ENCODE measurements around the gene TNS3.
A peak's percentile ranks its signal among the peaks of the same experiment; 100 is the strongest.

TNS3 gene

DNA sequence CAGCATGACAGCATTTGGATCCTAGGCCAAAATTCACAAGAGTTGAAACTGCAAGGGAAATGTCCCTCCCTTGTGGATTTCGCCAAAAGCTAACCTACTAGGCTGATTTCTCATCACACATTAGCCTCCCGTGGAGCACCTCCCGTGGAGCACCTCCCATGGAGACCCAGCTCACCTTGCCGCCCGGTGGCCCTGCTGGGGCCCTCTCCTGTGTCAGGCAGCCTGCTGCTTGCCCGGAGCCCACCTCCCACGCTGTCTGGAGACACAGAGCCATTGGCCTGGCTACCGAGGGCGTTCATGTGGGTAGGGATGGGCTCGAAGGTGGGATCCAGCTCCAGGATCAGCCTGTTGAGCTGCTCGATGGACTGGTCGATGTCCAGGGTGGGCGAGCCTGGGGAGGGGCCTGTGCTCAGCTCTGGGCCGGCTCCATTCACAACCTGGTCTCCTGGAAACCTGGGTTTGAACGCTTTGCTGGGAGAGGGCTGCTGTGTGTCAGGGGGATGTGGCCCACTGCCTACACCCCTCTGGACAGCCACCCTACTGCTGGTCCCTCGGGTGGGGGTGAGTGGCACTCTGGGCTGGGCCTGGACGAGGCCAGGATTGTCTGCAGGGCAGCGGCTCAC lies 213.6 kb downstream of the TNS3 start:
- DNase-seq (ENCODE audit: low spot score) = no peak

DNA sequence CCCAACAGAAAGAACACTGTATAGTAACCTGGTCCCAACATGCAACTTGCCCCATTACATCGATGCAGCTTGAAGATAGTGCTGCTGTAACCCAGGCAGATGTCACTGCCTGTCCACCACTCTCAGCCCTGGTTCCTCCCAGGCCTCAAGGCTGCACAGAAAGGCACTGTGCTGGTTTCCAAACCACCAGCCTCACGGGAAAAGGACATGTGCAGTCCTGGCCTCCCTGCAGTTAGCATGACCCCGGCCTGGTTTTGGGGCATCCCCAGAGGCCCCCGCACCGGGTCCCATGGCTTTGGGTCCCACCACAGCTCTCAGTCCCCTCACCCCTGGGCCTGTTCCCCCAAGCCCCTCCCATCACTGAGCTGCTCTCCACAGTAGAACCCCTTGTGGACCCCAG lies 214.5 kb downstream of the TNS3 start:
- DNase-seq (ENCODE audit: low spot score) = no peak

DNA sequence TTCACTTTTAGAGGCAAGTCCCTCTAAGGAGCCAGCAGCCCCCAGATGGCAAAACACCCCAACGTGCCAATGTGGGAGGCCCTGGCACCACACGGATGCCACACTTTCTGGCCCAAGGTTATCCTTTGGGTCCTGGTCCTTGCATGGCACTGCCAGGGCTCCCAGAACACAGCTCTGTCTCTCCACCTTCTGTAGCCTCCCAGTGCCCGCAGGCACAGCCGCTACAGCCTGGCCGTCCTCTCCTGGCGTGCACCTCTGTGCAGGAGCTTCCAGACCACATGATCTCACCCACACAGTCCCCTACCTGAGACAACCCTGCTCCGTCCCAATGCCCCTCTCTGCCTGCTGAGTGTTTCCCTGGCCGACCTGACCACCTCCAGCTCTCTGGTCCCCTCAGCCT lies 215.0 kb downstream of the TNS3 start:
- no peak for DNase-seq (ENCODE audit: low spot score)

GRCh38 chr7:47366211-47366610 lies 215.7 kb downstream of the TNS3 start:
- no peak for DNase-seq (ENCODE audit: low spot score)

DNA sequence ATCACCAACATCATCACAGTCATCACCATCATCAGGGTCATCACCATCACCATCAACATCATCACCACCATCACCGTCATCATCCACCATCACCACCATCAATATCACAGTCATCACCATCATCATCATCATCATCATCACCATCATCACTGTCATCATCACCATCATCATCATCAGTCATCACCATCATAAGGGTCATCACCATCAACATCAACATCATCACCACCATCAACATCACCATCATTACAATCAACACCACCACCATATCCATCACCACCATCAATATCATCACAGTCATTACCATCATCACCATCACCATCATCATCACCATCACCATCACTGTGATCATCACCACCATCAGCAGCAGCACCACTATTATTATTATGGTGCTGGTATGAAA lies 218.9 kb downstream of the TNS3 start:
- DNase-seq (ENCODE audit: low spot score) = no peak

DNA sequence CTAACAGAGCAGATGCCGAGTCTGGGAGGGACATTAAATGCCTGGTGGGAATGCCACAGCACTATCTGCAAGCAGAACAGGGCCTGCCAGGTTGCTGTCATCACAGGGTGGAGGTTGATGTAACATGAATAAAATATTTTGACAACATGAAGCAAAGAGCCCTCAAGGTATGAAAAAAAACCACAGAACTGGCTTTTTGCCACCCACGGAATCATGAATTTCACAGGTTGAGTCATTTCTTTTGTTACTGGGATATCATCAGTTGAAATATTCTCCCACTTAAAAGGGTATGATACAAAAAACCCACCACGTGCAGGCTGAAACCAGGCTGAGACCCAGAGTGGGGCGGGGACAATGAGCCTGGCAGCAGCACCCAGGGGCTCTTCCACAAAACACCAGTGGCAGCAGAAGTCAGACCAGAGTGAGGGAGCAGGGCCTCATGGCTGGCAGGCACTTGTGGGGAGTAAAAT lies 220.1 kb downstream of the TNS3 start:
- peak; percentile 76 for DNase-seq (ENCODE audit: low spot score)

DNA sequence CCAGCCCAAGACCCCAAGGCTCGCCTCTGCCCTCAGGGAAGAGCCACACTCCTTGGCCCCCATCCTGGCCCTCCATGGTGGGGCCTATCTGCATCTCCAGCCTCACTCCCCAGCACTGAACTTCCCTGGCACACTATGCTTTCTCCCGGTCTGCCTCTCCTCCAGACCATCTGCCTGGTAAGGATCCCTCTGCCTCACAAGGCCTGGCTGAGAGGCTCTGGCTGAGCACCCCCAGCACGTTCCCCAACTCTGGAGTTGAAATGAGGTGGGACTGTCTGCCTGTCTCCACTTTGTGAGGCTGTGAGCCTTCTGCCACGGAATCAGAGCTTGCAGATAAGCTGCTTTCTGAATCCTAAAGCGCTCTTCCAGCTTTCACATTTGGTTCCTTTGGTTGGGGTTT lies 220.7 kb downstream of the TNS3 start:
- DNase-seq (ENCODE audit: low spot score) = peak; percentile 22

DNA sequence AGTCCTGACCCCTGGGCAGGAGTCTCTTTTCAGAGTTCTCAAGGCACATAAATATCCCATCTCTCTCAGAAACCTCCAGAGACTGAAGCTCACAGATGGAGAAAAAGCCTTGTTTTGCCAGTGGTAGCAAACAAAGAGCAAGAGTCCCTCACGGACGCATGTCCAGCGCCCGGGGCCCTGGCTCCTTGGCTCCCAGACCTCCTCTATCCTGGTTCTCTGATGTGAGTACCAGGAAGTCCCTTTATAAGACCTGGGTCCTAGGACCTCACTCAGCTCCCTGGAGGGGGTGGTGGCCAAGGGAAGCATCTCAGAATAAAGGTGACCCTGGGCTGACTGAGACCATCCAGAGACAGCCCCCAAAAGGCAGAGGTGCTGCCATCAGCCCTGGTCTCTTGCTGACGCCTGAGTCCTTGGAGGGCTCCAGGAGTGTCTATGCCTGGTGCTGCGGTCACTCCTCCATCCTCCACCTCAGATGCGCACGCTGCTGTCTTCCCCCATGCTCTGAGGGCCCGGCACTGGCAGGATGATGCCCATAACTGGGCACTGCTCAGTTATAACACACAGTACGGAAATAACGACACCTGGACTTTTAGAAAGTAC lies 221.5 kb downstream of the TNS3 start:
- no peak for DNase-seq (ENCODE audit: low spot score)

- DNase-seq (ENCODE audit: low spot score) = no peak
These were observed 222.8 kb downstream of the TNS3 start for GRCh38 chr7:47358944-47359588.

DNA sequence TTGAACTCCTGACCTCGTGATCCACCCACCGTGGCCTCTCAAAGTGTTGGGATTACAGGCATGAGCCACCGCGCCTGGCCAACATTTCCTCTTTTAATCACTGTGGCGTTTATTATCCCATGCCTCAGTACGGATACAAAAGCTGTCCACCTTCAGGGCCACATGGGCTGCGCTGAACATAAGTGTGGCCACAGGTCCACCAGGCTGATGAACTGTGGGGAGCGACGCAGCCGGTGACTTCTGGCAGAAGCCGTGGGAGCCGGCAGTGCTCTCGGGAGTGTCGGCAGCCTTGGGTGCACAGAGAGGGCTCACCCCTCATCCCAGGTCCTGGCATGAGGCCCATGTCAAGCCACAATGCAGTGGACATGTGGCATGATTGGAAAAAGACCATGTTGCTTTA lies 223.6 kb downstream of the TNS3 start:
- DNase-seq (ENCODE audit: low spot score) = no peak

DNA sequence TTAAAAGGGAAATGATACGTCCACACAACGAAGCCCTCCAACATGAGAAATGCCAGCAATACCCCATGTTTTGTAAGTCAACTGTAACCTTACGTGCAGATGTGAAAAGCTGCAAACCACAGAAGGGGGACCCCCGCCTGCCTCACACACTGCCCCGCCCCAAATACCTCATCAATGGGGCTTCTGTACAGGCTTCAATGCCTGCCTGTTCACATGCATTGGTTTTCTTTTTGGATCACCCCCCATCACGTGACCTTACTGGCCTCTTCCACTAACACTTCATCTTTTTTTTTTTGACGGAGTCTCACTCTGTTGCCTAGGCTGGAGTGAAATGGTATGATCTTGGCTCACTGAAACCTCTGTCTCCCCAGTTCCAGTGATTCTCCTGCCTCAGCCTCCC lies 224.0 kb downstream of the TNS3 start:
- DNase-seq (ENCODE audit: low spot score) = no peak

DNA sequence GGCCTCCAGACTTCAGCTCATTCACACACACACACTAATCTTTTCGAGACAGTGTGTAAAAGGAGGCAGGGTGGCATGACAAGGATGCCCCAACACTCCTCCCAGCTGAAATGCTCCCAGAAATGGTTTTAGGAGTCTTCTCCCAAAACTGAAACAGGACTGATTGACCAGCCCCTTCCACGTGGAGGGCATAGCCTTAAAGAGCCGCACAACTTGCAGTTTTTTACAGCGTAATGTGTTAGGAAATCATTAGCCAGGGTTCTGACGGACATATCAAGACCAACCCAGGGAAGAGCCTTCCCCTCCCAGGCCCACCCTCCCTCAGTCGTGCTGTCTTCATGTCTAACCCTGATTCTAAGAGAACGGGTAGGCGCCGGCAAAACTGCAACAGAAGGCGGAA lies 224.6 kb downstream of the TNS3 start:
- DNase-seq (ENCODE audit: low spot score) = no peak

DNA sequence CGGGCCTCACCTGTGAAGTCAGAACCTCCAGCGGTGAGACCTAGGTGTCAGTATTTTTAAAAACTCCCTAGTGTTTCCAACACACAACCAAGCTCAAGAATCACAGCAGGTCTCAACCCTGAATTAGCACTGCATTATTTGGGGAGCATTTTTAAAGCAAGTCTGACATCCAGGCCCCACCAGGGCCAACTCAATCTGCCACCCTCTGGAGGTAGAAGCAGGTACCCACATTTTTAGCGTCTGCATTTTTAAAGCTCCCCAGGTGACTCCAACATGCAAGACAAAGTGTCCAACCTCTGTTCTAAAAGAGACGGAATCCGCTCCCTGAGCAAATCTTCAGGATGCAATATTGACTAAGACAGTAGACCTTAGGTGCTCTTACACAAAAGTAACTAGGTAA lies 225.7 kb downstream of the TNS3 start:
- no peak for DNase-seq (ENCODE audit: low spot score)

DNA sequence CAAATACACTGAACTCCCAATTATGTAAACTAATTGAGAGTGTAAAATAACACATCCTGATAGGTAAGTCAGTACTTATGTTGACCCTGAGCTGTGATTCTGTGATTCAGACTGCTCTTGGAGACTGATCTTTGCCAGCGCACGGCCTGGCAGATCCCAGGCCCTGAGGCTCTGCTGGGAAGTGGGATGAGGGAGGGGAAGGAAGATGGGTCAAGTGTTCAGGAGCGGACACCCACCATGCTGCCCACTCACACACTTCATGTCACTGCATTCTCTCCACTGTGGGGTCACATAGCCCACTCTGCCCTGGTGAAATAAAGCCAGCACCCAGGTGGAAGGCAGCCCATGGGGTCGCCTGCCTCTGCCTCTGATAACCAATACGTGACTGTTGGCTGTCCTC lies 226.2 kb downstream of the TNS3 start:
- DNase-seq (ENCODE audit: low spot score) = no peak

DNA sequence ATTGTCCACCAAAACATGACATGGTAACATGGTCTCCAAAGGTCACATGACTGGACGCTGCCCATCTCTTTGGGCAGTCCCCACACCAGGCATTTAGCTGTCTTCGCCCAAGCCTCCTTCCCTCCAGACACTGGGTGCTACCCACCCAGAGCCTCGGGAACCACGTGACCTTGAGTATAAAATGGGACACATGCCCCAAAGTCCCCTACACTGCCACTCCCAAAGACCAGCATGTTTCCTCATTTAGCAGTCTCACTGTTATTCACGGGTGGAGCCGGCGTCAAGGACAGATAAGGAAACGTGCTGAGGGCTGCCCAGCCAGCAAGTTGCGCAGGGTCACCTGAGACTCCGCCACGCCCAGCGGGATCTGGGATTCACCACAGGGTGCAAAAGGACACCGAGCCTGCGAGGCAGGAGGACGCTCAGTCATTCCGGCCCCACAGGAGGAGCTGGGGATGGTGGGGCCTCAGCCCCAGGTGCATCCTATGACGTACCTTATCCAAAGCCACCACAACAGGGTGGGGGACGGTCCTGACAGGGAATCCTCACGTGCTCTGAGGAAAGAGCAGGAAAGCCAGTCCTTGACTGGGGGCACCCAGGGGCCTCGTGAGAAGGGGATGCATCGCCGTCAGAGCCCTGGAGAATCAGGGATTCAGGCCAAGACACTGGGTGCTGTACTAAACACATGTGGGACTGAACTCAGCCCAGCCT lies 226.9 kb downstream of the TNS3 start:
- DNase-seq (ENCODE audit: low spot score) = no peak

DNA sequence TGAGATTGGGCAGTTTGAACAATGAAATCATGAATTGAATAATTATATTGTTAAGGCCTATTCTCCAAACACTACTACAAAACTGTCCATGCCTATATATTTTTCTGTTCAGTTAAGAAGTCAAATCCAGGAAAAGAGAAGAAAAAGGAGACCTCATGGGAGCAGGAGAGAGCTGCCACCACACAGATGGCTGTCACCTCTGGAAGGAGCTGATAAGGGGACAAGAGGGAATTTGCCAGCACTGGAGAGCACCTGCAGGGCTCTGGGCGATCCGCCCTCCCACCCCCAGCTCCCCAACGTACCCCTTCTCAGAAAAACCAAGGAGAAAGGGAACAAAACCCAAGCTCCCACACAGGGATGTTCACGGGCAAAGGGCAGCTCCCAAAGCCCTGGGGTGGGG lies 227.8 kb downstream of the TNS3 start:
- no peak for DNase-seq (ENCODE audit: low spot score)

GRCh38 chr7:47352394-47352968 lies 229.4 kb downstream of the TNS3 start:
- DNase-seq (ENCODE audit: low spot score) = no peak

DNA sequence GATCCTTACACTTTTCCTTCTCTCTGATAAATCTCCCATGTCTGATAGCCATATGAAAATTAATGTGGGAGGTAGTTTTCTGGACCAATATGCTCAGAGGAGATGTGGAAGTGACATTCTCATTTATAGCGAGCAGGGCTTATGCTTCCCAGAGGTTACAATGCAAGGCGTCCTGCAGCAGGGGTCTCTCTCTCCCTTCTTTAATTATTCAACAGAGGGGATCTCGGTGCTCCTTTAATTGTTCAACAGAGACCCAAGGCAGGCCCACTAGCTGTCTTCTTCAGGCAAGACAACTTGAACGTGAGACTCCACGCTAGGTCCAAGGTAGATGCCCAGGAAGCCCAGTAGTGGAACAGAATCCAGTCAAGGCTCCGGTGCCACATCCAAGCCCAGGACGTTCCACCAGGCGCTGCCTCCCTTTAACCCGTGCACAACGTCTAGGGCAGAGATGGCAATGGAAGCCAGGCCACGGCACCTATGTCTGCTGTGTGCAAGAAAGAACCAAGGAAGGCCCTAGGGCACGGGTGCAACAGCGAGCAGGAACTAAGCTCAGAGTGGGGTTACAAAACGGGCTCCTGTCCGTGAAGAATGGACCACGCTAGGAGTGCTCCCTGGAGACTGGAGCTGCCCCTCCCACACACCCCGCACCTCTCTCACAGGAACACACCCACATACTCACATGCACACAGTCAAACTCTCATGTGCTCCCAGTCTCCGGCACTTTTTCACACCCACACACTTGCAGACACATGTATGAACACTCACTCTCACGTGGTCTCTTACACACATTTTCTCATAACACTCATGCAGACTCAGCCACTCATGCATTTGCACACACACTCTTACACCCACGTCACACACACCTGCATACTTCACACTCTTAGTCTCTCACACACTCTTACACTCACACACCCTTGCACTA lies 230.4 kb downstream of the TNS3 start:
- DNase-seq (ENCODE audit: low spot score) = no peak

- DNase-seq (ENCODE audit: low spot score) = no peak
These were observed 231.5 kb downstream of the TNS3 start for GRCh38 chr7:47350425-47350824.

DNA sequence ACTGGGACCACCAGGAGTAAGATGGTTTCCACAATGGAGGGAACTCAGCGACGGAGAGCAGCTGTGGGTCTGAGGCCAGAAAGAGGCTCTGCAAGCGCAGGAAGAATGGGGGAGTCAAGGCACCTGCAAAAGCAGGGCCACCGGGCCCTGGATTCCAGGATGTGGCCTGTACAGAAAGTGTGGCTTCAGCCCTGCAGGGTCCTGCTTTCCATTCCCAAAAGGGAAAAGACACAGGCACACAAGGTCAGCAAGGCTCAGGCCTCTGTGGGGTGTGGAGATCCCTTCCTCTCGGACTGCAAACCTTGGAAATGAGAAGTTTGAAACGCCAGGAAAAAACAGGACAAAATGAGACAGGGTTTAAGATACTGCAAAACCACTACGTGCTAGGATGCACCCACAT lies 232.5 kb downstream of the TNS3 start:
- DNase-seq (ENCODE audit: low spot score) = no peak

DNA sequence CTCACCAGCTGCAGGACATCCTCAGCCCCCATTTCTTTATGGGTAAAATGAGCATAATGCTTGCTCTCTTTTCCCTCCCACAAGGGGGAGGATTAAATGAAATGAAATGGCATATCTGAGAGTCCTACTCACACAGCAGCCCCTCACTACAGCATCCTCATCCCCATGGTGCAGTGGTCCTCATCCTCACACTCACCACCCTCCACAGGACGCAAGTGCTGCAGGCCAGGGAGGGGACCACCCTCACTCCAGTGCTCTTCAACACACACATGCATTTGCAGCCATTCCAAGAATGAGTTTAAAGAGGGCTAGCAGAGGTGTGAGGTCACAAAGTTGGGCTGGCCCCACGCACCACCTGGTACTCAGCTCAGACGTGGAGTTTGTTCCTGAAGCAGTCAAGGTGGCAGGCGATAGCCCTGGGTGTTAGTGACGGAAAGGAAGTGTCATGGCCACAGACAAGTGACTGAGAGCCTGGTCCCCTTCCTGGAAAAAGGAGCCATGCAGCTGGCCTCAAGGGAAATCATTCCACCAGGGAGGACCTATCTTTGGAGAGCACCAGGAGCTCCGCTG lies 234.0 kb downstream of the TNS3 start:
- DNase-seq (ENCODE audit: low spot score) = no peak
